Progenitor cell of endocrine pancreas (in vitro differentiated cells): Measurements from ENCODE around the gene TNFSF12. TPM values are rescaled to one million over a fixed set of nuclear protein-coding genes. Genes with fewer than 3 reads are reported as not detected.
"Not testable (repeated sequence)": the region's sequence is repeated elsewhere in the genome, so short reads cannot be mapped to it uniquely, and the experiment has no call there.

Source experiments
- DNase-seq: peaks from one replicate; pipeline ENCODE4 v3.0.0; 2021; ENCODE audit warnings: low spot score; ENCODE audit not compliant: unreplicated experiment
- H3K27ac Mint-ChIP-seq: 2 replicates; pipeline ENCODE4 v1.8.0; 2021; ENCODE audit warnings: mild to moderate bottlenecking, moderate library complexity, mixed read lengths
- H3K27me3 Mint-ChIP-seq: 2 replicates; pipeline ENCODE4 v1.8.0; 2021; ENCODE audit warnings: mixed read lengths
- H3K36me3 Mint-ChIP-seq: 2 replicates; pipeline ENCODE4 v1.8.0; 2022; ENCODE audit warnings: mixed read lengths; ENCODE audit not compliant: insufficient read depth
- H3K4me1 Mint-ChIP-seq: 2 replicates; pipeline ENCODE4 v1.8.0; 2021; ENCODE audit warnings: low read depth, mixed read lengths
- H3K4me3 Mint-ChIP-seq: 2 replicates; pipeline ENCODE4 v1.8.0; 2021; ENCODE audit warnings: low read depth, mild to moderate bottlenecking, moderate library complexity, mixed read lengths
- H3K9me3 Mint-ChIP-seq: 2 replicates; pipeline ENCODE4 v1.8.0; 2021; ENCODE audit warnings: low read depth, mixed read lengths
- CTCF ChIP-seq: fragments of 200-600 bp; sonication (generic); IDR thresholded peaks from one replicate; pipeline ENCODE4 v1.5.0; 2021; ENCODE audit warnings: antibody characterized with exemption, mild to moderate bottlenecking; ENCODE audit not compliant: unreplicated experiment
- total RNA-seq: library from RNA; stranded (reverse); gene quantifications from 2 replicates; pipeline ENCODE4 v1.2.1, GENCODE V29; 2021

The TNFSF12 gene
- total RNA-seq, 1 donor from 2014 or later, result 9.4 TPM

- Mint-ChIP-seq H3K27me3 (no peaks in the 10 kb centered on the region), H3K4me3 (no peak within 1 kb of the TSS), H3K36me3 (peaks cover 35% of the 10 kb centered on the region), H3K27ac (peak within 1 kb of the TSS; percentile 76), H3K9me3 (no peaks in the 10 kb centered on the region), H3K4me1 (peaks cover 3% of the 10 kb centered on the region)
- TF ChIP-seq CTCF, result no peak
- DNase-seq, result no peak
These were observed 41.2 kb downstream of the TNFSF12 start, which contains the start of gene SOX15 for GRCh38 chr17:7589891-7590691. Gene SOX15, minus strand, starts transcription at chr17:7590094. Its CDS starts 418 bp downstream, at chr17:7589676.

- no peak for DNase-seq
- no peak for TF ChIP-seq CTCF
- Mint-ChIP-seq H3K27me3 (no peaks in the 10 kb centered on the region), H3K36me3 (peaks cover 38% of the 10 kb centered on the region), H3K9me3 (no peaks in the 10 kb centered on the region), H3K4me1 (peaks cover 1% of the 10 kb centered on the region), H3K27ac (peak overlapping the region; percentile 76), H3K4me3 (no peak overlapping the region)
These were observed 41.9 kb downstream of the TNFSF12 start for GRCh38 chr17:7590743-7591142.

GRCh38 chr17:7591596-7591995 is 42.7 kb downstream of the TNFSF12 start:
- Mint-ChIP-seq H3K27me3 (no peaks in the 10 kb centered on the region), H3K27ac (no peak overlapping the region)

GRCh38 chr17:7592422-7593021 is 43.7 kb downstream of the TNFSF12 start:
- H3K4me3 Mint-ChIP-seq, result no peak overlapping the region
- H3K36me3 Mint-ChIP-seq, result peaks cover 35% of the 10 kb centered on the region
- TF ChIP-seq CTCF, result no peak
- H3K27me3 Mint-ChIP-seq, result no peaks in the 10 kb centered on the region
- DNase-seq, result no peak
- peaks cover 1% of the 10 kb centered on the region for H3K4me1 Mint-ChIP-seq
- no peaks in the 10 kb centered on the region for H3K9me3 Mint-ChIP-seq
- H3K27ac Mint-ChIP-seq, result no peak overlapping the region

More at GRCh38 chr17:7591596-7591995, 42.7 kb downstream of the TNFSF12 start:
- H3K36me3 Mint-ChIP-seq, result peaks cover 39% of the 10 kb centered on the region
- no peak for DNase-seq
- peaks cover 1% of the 10 kb centered on the region for H3K4me1 Mint-ChIP-seq
- H3K9me3 Mint-ChIP-seq, result no peaks in the 10 kb centered on the region
- H3K4me3 Mint-ChIP-seq, result no peak overlapping the region
- no peak for TF ChIP-seq CTCF

- H3K27me3 Mint-ChIP-seq, result no peaks in the 10 kb centered on the region
- H3K36me3 Mint-ChIP-seq, result peaks cover 33% of the 10 kb centered on the region
- peaks cover 1% of the 10 kb centered on the region for H3K4me1 Mint-ChIP-seq
- peak overlapping the region; percentile 12 for H3K27ac Mint-ChIP-seq
- DNase-seq, result no peak
- no peaks in the 10 kb centered on the region for H3K9me3 Mint-ChIP-seq
- no peak overlapping the region for H3K4me3 Mint-ChIP-seq
- no peak for TF ChIP-seq CTCF
These were observed 44.4 kb downstream of the TNFSF12 start for GRCh38 chr17:7593296-7593695.

GRCh38 chr17:7597561-7597960 is 48.7 kb downstream of the TNFSF12 start:
- H3K4me1 Mint-ChIP-seq, H3K27ac Mint-ChIP-seq, H3K27me3 Mint-ChIP-seq, H3K4me3 Mint-ChIP-seq, H3K9me3 Mint-ChIP-seq, DNase-seq: not testable (repeated sequence)
- peaks cover 36% of the 10 kb centered on the region for H3K36me3 Mint-ChIP-seq
